Measurements from ENCODE around the gene TBC1D7. TPM values are rescaled to one million over a fixed set of nuclear protein-coding genes. Genes with fewer than 3 reads are reported as not detected.

Gene TBC1D7
- total and polyA plus RNA-seq, 7 experiments from 2014 or later = 11.7 to 34.6 (median 16.9) TPM

DNA sequence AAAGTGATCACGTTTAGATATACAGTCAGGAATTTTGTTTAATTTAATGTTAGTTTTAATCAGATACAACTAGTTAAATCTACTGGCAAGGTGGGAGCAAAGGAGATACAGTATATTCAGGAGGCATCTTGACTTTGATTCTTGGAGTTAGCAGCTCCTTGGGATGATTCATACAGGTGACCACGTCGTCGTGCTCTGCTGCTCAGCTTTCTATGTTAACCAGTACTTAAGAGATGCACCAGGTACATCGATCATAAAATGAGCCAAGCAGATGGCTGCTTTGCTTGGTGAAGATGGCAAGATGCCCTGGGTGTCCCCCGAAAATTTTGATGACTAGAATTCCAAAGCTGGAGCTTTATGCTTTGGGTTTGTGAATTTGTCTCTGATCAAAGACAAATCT lies 64.7 kb downstream of the TBC1D7 start:
- Mint-ChIP-seq H3K36me3 (peaks cover 0 to 16% (median 14%) of the 10 kb centered on the region in 5 donors), H3K4me1 (peaks cover 4 to 18% (median 14%) of the 10 kb centered on the region in 7 donors), H3K27ac (no peak overlapping the region), H3K27me3 (peaks cover 0 to 7% (median 0%) of the 10 kb centered on the region in 5 donors), H3K9me3 (peaks cover 0 to 5% (median 0%) of the 10 kb centered on the region in 11 donors), H3K4me3 (no peak overlapping the region)
- peaks cover 0 to 5% of the 10 kb centered on the region in 2 donors for H3K4me1 ChIP-seq (ENCODE audit: control insufficient read depth in 2 of 2, insufficient read depth in 2 of 2, low read length in 2 of 2)
- POLR2A ChIA-PET = no interaction called here
- no peaks in the 10 kb centered on the region for H3K36me3 ChIP-seq (ENCODE audit: control insufficient read depth in 2 of 3, insufficient read depth in 3 of 3, low read length in 3 of 3)
- CTCF ChIA-PET = no interaction called here
- ATAC-seq (no peak), DNase-seq (no peak)
- intact Hi-C loops (cut with micrococcal nuclease) = no loop called here
- H3K27ac ChIP-seq (ENCODE audit: low read depth, low read length) = no peak overlapping the region
- no peaks in the 10 kb centered on the region for H3K27me3 ChIP-seq (ENCODE audit: control insufficient read depth in 2 of 2, insufficient read depth in 2 of 2, low read length in 2 of 2)
- no peaks in the 10 kb centered on the region for H3K9me3 ChIP-seq (ENCODE audit: control insufficient read depth in 2 of 3, low read length in 3 of 3)
- H3K4me3 ChIP-seq (ENCODE audit: low read length) = no peak overlapping the region

DNA sequence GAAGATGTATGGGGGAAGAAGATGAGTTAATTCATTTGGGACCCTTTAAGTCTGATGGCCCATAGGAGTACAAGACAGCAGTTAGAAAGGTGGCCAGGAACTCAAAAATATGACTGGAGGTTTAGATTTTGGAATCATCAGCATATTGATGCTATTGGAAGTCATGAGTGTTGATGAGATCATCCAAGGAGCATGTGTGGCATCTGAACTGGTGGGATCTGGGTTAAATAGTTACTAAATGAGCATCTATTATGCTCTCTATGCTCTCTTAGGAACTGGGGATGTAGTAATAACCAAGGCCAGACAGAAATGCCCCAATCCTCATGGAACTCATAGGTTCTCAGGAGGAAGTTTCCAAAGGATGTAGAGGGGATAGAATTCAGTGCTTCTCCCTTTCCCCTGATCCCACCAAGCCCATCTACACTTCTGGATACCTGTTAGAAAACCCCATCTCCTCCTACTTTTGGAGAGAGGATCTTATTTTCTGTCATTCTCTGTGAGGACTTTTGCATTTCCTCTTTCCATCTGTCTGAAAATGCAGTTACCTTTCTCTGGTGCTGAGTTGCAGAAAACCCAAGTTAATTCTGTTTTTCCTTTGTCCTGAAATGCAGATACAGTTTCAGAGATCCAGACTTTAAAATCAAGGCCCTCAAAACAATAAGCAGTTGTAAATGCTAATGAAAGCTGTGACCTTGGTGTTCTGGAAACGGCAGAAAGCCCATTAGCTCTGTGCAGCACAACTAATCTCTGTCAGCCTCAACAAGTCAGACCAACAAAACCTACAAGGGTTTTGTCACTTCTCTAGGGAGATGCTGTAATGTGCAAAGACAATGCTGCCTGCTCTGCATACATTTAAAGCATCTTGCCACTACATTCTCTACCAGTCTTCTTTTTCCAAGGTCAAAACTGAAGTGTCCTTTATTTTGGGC lies 65.8 kb downstream of the TBC1D7 start:
- H3K27me3 ChIP-seq (ENCODE audit: control insufficient read depth in 2 of 2, insufficient read depth in 2 of 2, low read length in 2 of 2) = no peaks in the 10 kb centered on the region
- intact Hi-C loops (cut with micrococcal nuclease) = no loop called here
- POLR2A ChIA-PET = no interaction called here
- ATAC-seq (no peak), DNase-seq (no peak)
- Mint-ChIP-seq H3K36me3 (peaks cover 3 to 17% (median 14%) of the 10 kb centered on the region in 5 donors), H3K9me3 (peaks cover 0 to 5% (median 0%) of the 10 kb centered on the region in 11 donors), H3K4me3 (no peak overlapping the region), H3K27me3 (peaks cover 0 to 7% (median 0%) of the 10 kb centered on the region in 5 donors), H3K4me1 (peaks cover 4 to 18% (median 14%) of the 10 kb centered on the region in 7 donors), H3K27ac (no peak overlapping the region)
- no peak overlapping the region for H3K27ac ChIP-seq (ENCODE audit: low read depth, low read length)
- H3K4me3 ChIP-seq (ENCODE audit: low read length) = no peak overlapping the region
- no peaks in the 10 kb centered on the region for H3K36me3 ChIP-seq (ENCODE audit: control insufficient read depth in 2 of 3, insufficient read depth in 3 of 3, low read length in 3 of 3)
- no peaks in the 10 kb centered on the region for H3K9me3 ChIP-seq (ENCODE audit: control insufficient read depth in 2 of 3, low read length in 3 of 3)
- peaks cover 0 to 5% of the 10 kb centered on the region in 2 donors for H3K4me1 ChIP-seq (ENCODE audit: control insufficient read depth in 2 of 2, insufficient read depth in 2 of 2, low read length in 2 of 2)
- CTCF ChIA-PET = no interaction called here

DNA sequence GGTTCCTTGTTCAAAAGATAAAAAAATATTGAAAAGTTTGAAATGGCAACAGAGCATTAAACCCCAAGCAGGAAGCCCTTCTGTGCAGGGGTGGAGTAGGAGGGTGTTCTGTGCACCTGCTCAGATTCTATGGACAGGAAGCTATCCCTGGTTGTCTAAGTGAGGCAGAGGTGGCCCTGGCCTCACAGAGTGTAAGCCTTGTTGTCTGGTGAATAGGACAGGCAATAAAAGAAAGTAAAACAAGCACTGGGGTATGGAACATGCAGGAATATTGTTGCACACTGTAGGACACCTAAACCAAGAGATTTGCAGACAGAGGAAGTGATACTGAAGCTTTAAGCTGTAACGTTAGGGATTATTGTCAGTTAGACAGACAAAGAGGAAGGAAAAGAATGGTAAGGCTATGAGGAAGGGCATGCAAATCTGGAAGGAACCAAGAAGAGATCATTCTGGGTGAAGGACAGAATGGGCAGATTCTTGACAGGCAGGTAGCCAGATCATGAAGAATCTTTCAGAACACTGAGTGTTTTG lies 66.8 kb downstream of the TBC1D7 start:
- ChIA-PET CTCF (no interaction called here), POLR2A (no interaction called here)
- Mint-ChIP-seq H3K4me3 (no peak overlapping the region), H3K36me3 (peaks cover 3 to 22% (median 13%) of the 10 kb centered on the region in 5 donors), H3K4me1 (peaks cover 4 to 18% (median 14%) of the 10 kb centered on the region in 7 donors), H3K27ac (peak overlapping the region in 4 of 9 donors; percentile 10 to 65 (median 22)), H3K27me3 (peaks cover 0 to 7% (median 0%) of the 10 kb centered on the region in 5 donors), H3K9me3 (peaks cover 0 to 8% (median 2%) of the 10 kb centered on the region in 11 donors)
- Histone ChIP-seq H3K27me3 (ENCODE audit: control insufficient read depth in 2 of 2, insufficient read depth in 2 of 2, low read length in 2 of 2) (no peaks in the 10 kb centered on the region), H3K27ac (ENCODE audit: low read depth, low read length) (no peak overlapping the region), H3K4me3 (ENCODE audit: low read length) (no peak overlapping the region), H3K36me3 (ENCODE audit: control insufficient read depth in 2 of 3, insufficient read depth in 3 of 3, low read length in 3 of 3) (no peaks in the 10 kb centered on the region), H3K9me3 (ENCODE audit: control insufficient read depth in 2 of 3, low read length in 3 of 3) (no peaks in the 10 kb centered on the region), H3K4me1 (ENCODE audit: control insufficient read depth in 2 of 2, insufficient read depth in 2 of 2, low read length in 2 of 2) (peaks cover 0 to 5% of the 10 kb centered on the region in 2 donors)
- intact Hi-C loops (cut with micrococcal nuclease) = no loop called here
- ATAC-seq (peak; percentile 87), DNase-seq (peak in 5 of 9 donors; percentile 15 to 35 (median 19))

DNA sequence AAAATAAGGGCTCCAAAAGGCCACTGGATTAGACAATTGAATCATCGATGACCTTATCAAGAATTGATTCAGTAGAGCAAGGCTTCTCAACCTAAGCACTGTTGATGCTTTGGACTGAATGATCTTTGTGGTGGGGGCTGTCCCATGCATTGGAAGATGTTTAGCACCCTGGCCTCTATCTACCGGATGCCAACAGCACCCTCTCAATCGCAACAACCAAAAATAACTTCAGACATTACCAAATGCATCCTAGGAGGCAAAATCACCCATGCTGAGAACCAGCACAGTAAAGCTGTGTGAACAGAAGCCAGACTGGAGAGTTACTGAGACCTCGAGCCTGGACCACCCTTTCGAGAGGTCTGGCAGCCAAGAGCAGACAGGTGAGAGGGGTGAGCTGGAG lies 67.5 kb downstream of the TBC1D7 start:
- H3K4me1 Mint-ChIP-seq = peaks cover 4 to 18% (median 14%) of the 10 kb centered on the region in 7 donors
- POLR2A ChIA-PET = interaction anchor here (0.6 kb wide), 1 partner anchor 533 kb away, joined by 3 read pairs; no protein-coding TSS in a partner anchor
- H3K4me3 Mint-ChIP-seq = no peak overlapping the region
- H3K9me3 Mint-ChIP-seq = peaks cover 0 to 11% (median 2%) of the 10 kb centered on the region in 11 donors
- intact Hi-C loops (cut with micrococcal nuclease) = no loop called here
- Histone ChIP-seq H3K4me3 (ENCODE audit: low read length) (no peak overlapping the region), H3K27ac (ENCODE audit: low read depth, low read length) (no peak overlapping the region), H3K9me3 (ENCODE audit: control insufficient read depth in 2 of 3, low read length in 3 of 3) (peaks cover 0 to 4% (median 0%) of the 10 kb centered on the region in 3 experiments), H3K36me3 (ENCODE audit: control insufficient read depth in 2 of 3, insufficient read depth in 3 of 3, low read length in 3 of 3) (no peaks in the 10 kb centered on the region), H3K4me1 (ENCODE audit: control insufficient read depth in 2 of 2, insufficient read depth in 2 of 2, low read length in 2 of 2) (peaks cover 0 to 5% of the 10 kb centered on the region in 2 donors), H3K27me3 (ENCODE audit: control insufficient read depth in 2 of 2, insufficient read depth in 2 of 2, low read length in 2 of 2) (no peaks in the 10 kb centered on the region)
- DNase-seq (no peak), ATAC-seq (no peak)
- CTCF ChIA-PET = no interaction called here
- peaks cover 0 to 4% (median 0%) of the 10 kb centered on the region in 5 donors for H3K27me3 Mint-ChIP-seq
- peaks cover 0 to 18% (median 10%) of the 10 kb centered on the region in 5 donors for H3K36me3 Mint-ChIP-seq
- peak overlapping the region in 2 of 9 donors; percentile 33 to 53 for H3K27ac Mint-ChIP-seq

DNA sequence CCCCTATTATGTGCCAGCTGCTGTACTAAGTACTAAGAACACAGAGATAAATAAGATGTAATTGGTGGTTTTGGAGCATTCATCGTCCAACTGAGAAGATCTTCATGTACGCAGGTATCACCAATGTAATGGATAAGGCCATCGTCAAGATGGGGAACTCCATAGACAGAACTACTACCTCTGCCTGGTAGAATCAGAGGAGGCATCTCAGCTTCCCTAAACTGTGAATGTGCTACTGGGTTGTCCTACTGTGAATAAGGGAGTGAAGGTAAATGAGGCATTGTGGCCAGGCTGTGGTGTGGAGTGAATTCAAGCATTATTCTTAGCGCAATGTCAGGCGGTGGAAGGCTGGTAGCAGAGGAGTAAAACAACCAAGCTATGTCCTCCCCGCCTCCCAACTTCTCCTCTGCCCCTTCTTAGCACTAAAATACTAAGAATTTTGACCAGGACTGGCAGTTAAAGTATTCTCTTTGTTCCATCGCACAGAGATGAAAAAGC lies 68.2 kb downstream of the TBC1D7 start:
- H3K27me3 ChIP-seq (ENCODE audit: control insufficient read depth in 2 of 2, insufficient read depth in 2 of 2, low read length in 2 of 2) = no peaks in the 10 kb centered on the region
- no peaks in the 10 kb centered on the region for H3K36me3 ChIP-seq (ENCODE audit: control insufficient read depth in 2 of 3, insufficient read depth in 3 of 3, low read length in 3 of 3)
- H3K4me3 ChIP-seq (ENCODE audit: low read length) = no peak overlapping the region
- Mint-ChIP-seq H3K9me3 (peaks cover 0 to 11% (median 2%) of the 10 kb centered on the region in 11 donors), H3K36me3 (peaks cover 0 to 15% (median 9%) of the 10 kb centered on the region in 5 donors), H3K4me3 (no peak overlapping the region), H3K27me3 (peaks cover 0 to 4% (median 0%) of the 10 kb centered on the region in 5 donors), H3K27ac (no peak overlapping the region), H3K4me1 (peaks cover 4 to 18% (median 14%) of the 10 kb centered on the region in 7 donors)
- CTCF ChIA-PET = interaction anchor here (0.7 kb wide), 1 partner anchor 10 kb away, joined by 3 read pairs; no protein-coding TSS in a partner anchor
- no peak overlapping the region for H3K27ac ChIP-seq (ENCODE audit: low read depth, low read length)
- no peak for DNase-seq
- H3K9me3 ChIP-seq (ENCODE audit: control insufficient read depth in 2 of 3, low read length in 3 of 3) = peaks cover 0 to 8% (median 0%) of the 10 kb centered on the region in 3 experiments
- POLR2A ChIA-PET = interaction anchor here (0.6 kb wide), 1 partner anchor 534 kb away, joined by 3 read pairs; no protein-coding TSS in a partner anchor
- peaks cover 0 to 5% of the 10 kb centered on the region in 2 donors for H3K4me1 ChIP-seq (ENCODE audit: control insufficient read depth in 2 of 2, insufficient read depth in 2 of 2, low read length in 2 of 2)
- ATAC-seq = no peak
- intact Hi-C loops (cut with micrococcal nuclease) = no loop called here

DNA sequence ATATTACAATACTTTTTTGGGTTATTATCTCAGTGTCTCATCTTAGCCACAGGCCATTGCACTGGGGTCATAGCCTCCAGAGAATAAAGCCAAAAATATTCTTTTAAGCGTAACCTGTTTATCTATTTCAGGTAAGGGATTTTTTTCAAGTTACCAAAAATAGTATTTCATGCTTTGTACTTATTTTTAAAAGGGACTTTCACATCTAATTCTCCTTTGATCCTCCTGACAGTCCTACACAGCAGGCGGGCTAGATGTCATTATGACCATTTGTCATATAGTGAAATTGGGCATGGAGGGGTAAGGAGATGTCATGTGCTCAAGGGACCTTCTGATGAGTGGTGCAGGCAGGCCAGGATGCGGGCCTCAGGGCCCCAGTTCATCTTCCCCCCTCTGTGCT lies 68.9 kb downstream of the TBC1D7 start:
- peaks cover 0 to 5% of the 10 kb centered on the region in 2 donors for H3K4me1 ChIP-seq (ENCODE audit: control insufficient read depth in 2 of 2, insufficient read depth in 2 of 2, low read length in 2 of 2)
- no peak for ATAC-seq
- H3K27me3 ChIP-seq (ENCODE audit: control insufficient read depth in 2 of 2, insufficient read depth in 2 of 2, low read length in 2 of 2) = no peaks in the 10 kb centered on the region
- ChIA-PET POLR2A (no interaction called here), CTCF (no interaction called here)
- intact Hi-C loops (cut with micrococcal nuclease) = no loop called here
- H3K9me3 ChIP-seq (ENCODE audit: control insufficient read depth in 2 of 3, low read length in 3 of 3) = peaks cover 0 to 8% (median 0%) of the 10 kb centered on the region in 3 experiments
- DNase-seq = no peak
- no peak overlapping the region for H3K27ac ChIP-seq (ENCODE audit: low read depth, low read length)
- H3K9me3 Mint-ChIP-seq = peaks cover 0 to 11% (median 2%) of the 10 kb centered on the region in 11 donors
- H3K4me1 Mint-ChIP-seq = peaks cover 4 to 18% (median 14%) of the 10 kb centered on the region in 7 donors
- H3K36me3 Mint-ChIP-seq = peaks cover 0 to 15% (median 6%) of the 10 kb centered on the region in 5 donors
- H3K27me3 Mint-ChIP-seq = peaks cover 0 to 4% (median 0%) of the 10 kb centered on the region in 5 donors
- no peaks in the 10 kb centered on the region for H3K36me3 ChIP-seq (ENCODE audit: control insufficient read depth in 2 of 3, insufficient read depth in 3 of 3, low read length in 3 of 3)
- H3K4me3 Mint-ChIP-seq = no peak overlapping the region
- no peak overlapping the region for H3K27ac Mint-ChIP-seq
- H3K4me3 ChIP-seq (ENCODE audit: low read length) = no peak overlapping the region

Measured in naive thymus-derived CD4-positive, alpha-beta T cell (primary cell).